HCT116 (cell line): ENCODE results near the gene FLACC1.

Experiments used
- CTCF ChIP-seq, 3 experiments: fragments of 200-600 bp in 1 of 3; sonication (generic) in 1 of 3; IDR thresholded peaks in 2 of 3; conservative IDR thresholded peaks in 1 of 3; 2 replicates each; pipeline ENCODE4 v1.5.1; 2012 to 2017; ENCODE audit warnings: low read depth in 2 of 3, low read length in 2 of 3, antibody characterized with exemption in 1 of 3, borderline replicate concordance in 1 of 3, control low read depth in 1 of 3, mild to moderate bottlenecking in 1 of 3, mixed read lengths in 1 of 3, mixed run types in 1 of 3, moderate library complexity in 1 of 3; ENCODE audit not compliant: insufficient read depth in 1 of 3
- EZH2 ChIP-seq: fragments of 200-600 bp; sonication (generic); IDR thresholded peaks from 2 replicates; pipeline ENCODE4 v1.6.1; 2017; ENCODE audit warnings: antibody characterized with exemption, mixed run types
- POLR2A ChIP-seq: IDR thresholded peaks from 2 replicates; pipeline ENCODE4 v1.7.0; 2011; ENCODE audit warnings: borderline replicate concordance; ENCODE audit not compliant: insufficient read depth, insufficient read length; ENCODE audit errors: extremely low read depth
- RAD21 ChIP-seq: IDR thresholded peaks from 2 replicates; pipeline ENCODE4 v1.6.1; 2012; ENCODE audit warnings: low read depth, mild to moderate bottlenecking
- REST ChIP-seq: IDR thresholded peaks from 2 replicates; pipeline ENCODE4 v1.6.1; 2012; ENCODE audit warnings: low read depth
- SIN3A ChIP-seq: IDR thresholded peaks from 2 replicates; pipeline ENCODE4 v1.6.1; 2012; ENCODE audit warnings: low read depth
- ZFX ChIP-seq: fragments of 450-650 bp; IDR thresholded peaks from 2 replicates; pipeline ENCODE4 v1.6.1; 2017

GRCh38 chr2:201307876-201308275, 49.3 kb downstream of the FLACC1 start:
- TF ChIP-seq EZH2 = no peak
- no peak for TF ChIP-seq CTCF (IDR thresholded peaks at IDR 0.05 in 2 of 3, conservative IDR thresholded peaks at IDR 0.05 in 1 of 3; ENCODE audit: borderline replicate concordance in 1 of 3, insufficient read depth in 1 of 3, low read depth in 2 of 3, low read length in 2 of 3)
- no peak for TF ChIP-seq POLR2A
- TF ChIP-seq RAD21 = no peak
- no peak for TF ChIP-seq REST
- no peak for TF ChIP-seq SIN3A
- no peak for TF ChIP-seq ZFX
